Mononuclear cell (primary cell): ENCODE results near the gene ARHGDIB. TPM values are rescaled to one million over a fixed set of nuclear protein-coding genes. Genes with fewer than 3 reads are reported as not detected.
A peak's percentile ranks its signal among the peaks of the same experiment; 100 is the strongest.

Source experiments
- H3K27me3 ChIP-seq: 2 replicates; pipeline ENCODE4 v1.6.0; 2011; ENCODE audit warnings: low read length, control low read depth; ENCODE audit not compliant: insufficient read depth
- H3K4me1 ChIP-seq: 2 replicates; pipeline ENCODE4 v1.5.1; 2011; ENCODE audit warnings: mild to moderate bottlenecking, low read length, control low read depth; ENCODE audit not compliant: insufficient read depth
- H3K4me3 ChIP-seq: 2 replicates; pipeline ENCODE4 v1.5.1; 2011; ENCODE audit warnings: mild to moderate bottlenecking, low read length, moderate library complexity
- H3K9me3 ChIP-seq: 2 replicates; pipeline ENCODE4 v1.5.1; 2011; ENCODE audit warnings: low read depth, mild to moderate bottlenecking, control low read depth, low read length
- total RNA-seq: library from RNA; depleted of rRNA; stranded (reverse); fragments of >200 nt; gene quantifications from one replicate; pipeline ENCODE4 v1.2.3, GENCODE V29; 2012

The ARHGDIB gene
- total RNA-seq, 1 donor: 1,170 TPM

GRCh38 chr12:14968478-14968877 lies 7.1 kb upstream of the ARHGDIB start:
- Histone ChIP-seq H3K4me3 (no peak overlapping the region), H3K27me3 (no peaks in the 10 kb centered on the region), H3K4me1 (peaks cover 21% of the 10 kb centered on the region), H3K9me3 (no peaks in the 10 kb centered on the region)

GRCh38 chr12:14965221-14965620 lies 3.8 kb upstream of the ARHGDIB start:
- Histone ChIP-seq H3K27me3 (no peaks in the 10 kb centered on the region), H3K4me3 (no peak overlapping the region), H3K9me3 (no peaks in the 10 kb centered on the region), H3K4me1 (peaks cover 28% of the 10 kb centered on the region)

- Histone ChIP-seq H3K4me1 (peaks cover 28% of the 10 kb centered on the region), H3K9me3 (no peaks in the 10 kb centered on the region), H3K4me3 (no peak overlapping the region), H3K27me3 (no peaks in the 10 kb centered on the region)
Observed at GRCh38 chr12:14964406-14964805, 3.0 kb upstream of the ARHGDIB start.

GRCh38 chr12:14963520-14963919 lies 2.1 kb upstream of the ARHGDIB start:
- Histone ChIP-seq H3K4me1 (peaks cover 36% of the 10 kb centered on the region), H3K4me3 (no peak overlapping the region), H3K9me3 (no peaks in the 10 kb centered on the region), H3K27me3 (no peaks in the 10 kb centered on the region)

GRCh38 chr12:14962797-14963196 lies 1.4 kb upstream of the ARHGDIB start:
- Histone ChIP-seq H3K4me3 (no peak overlapping the region), H3K27me3 (no peaks in the 10 kb centered on the region), H3K4me1 (peaks cover 43% of the 10 kb centered on the region), H3K9me3 (no peaks in the 10 kb centered on the region)

- H3K4me1 ChIP-seq: peaks cover 50% of the 10 kb centered on the region
Observed at GRCh38 chr12:14962153-14962539, 745 bp upstream of the ARHGDIB start.

GRCh38 chr12:14960548-14961465 lies 594 bp downstream of the ARHGDIB start:
- H3K4me3 ChIP-seq: peak overlapping the region; percentile 96

More at GRCh38 chr12:14962153-14962539, 745 bp upstream of the ARHGDIB start:
- H3K4me3 ChIP-seq: peak overlapping the region; percentile 96
- no peaks in the 10 kb centered on the region for H3K27me3 ChIP-seq
- H3K9me3 ChIP-seq: no peaks in the 10 kb centered on the region

GRCh38 chr12:14959916-14960496 lies 1.4 kb downstream of the ARHGDIB start:
- Histone ChIP-seq H3K4me1 (peaks cover 68% of the 10 kb centered on the region), H3K4me3 (peak overlapping the region; percentile 96), H3K9me3 (no peaks in the 10 kb centered on the region), H3K27me3 (no peaks in the 10 kb centered on the region)

More at GRCh38 chr12:14960548-14961465, 594 bp downstream of the ARHGDIB start:
- H3K9me3 ChIP-seq: no peaks in the 10 kb centered on the region
- no peaks in the 10 kb centered on the region for H3K27me3 ChIP-seq
- H3K4me1 ChIP-seq: peaks cover 63% of the 10 kb centered on the region

GRCh38 chr12:14959463-14959862 lies 1.9 kb downstream of the ARHGDIB start:
- Histone ChIP-seq H3K27me3 (no peaks in the 10 kb centered on the region), H3K4me1 (peaks cover 65% of the 10 kb centered on the region), H3K4me3 (peak overlapping the region; percentile 96), H3K9me3 (no peaks in the 10 kb centered on the region)

GRCh38 chr12:14959126-14959440 lies 2.3 kb downstream of the ARHGDIB start:
- Histone ChIP-seq H3K4me3 (peak overlapping the region; percentile 96), H3K9me3 (no peaks in the 10 kb centered on the region), H3K4me1 (peaks cover 65% of the 10 kb centered on the region), H3K27me3 (no peaks in the 10 kb centered on the region)

- no peaks in the 10 kb centered on the region for H3K27me3 ChIP-seq
- peak overlapping the region; percentile 96 for H3K4me3 ChIP-seq
- no peaks in the 10 kb centered on the region for H3K9me3 ChIP-seq
- peaks cover 65% of the 10 kb centered on the region for H3K4me1 ChIP-seq
Observed at GRCh38 chr12:14958361-14959125, 2.9 kb downstream of the ARHGDIB start.

- H3K4me1 ChIP-seq: peaks cover 66% of the 10 kb centered on the region
- peak overlapping the region; percentile 96 for H3K4me3 ChIP-seq
- no peaks in the 10 kb centered on the region for H3K9me3 ChIP-seq
- H3K27me3 ChIP-seq: no peaks in the 10 kb centered on the region
Observed at GRCh38 chr12:14957551-14958168, 3.7 kb downstream of the ARHGDIB start.

GRCh38 chr12:14956905-14957304 lies 4.5 kb downstream of the ARHGDIB start:
- H3K27me3 ChIP-seq: no peaks in the 10 kb centered on the region
- peak overlapping the region; percentile 96 for H3K4me3 ChIP-seq
- peaks cover 73% of the 10 kb centered on the region for H3K4me1 ChIP-seq
- no peaks in the 10 kb centered on the region for H3K9me3 ChIP-seq

- no peaks in the 10 kb centered on the region for H3K27me3 ChIP-seq
- no peaks in the 10 kb centered on the region for H3K9me3 ChIP-seq
- peaks cover 75% of the 10 kb centered on the region for H3K4me1 ChIP-seq
- peak overlapping the region; percentile 10 for H3K4me3 ChIP-seq
Observed at GRCh38 chr12:14956024-14956891, 5.1 kb downstream of the ARHGDIB start.
